Heart right ventricle (tissue), 16 donors: Measurements from ENCODE around the gene TTF2. TPM values are rescaled to one million over a fixed set of nuclear protein-coding genes. Genes with fewer than 3 reads are reported as not detected.

Experiments
- ATAC-seq, 8 donors: fragments of 200-7000 bp; cut with Tn5 transposase; one replicate each; pipeline ENCODE4 v1.9.1; 2020; ENCODE audit warnings: mild to moderate bottlenecking in 8 of 8, moderate library complexity in 8 of 8, moderate number of reproducible peaks in 1 of 8
- DNase-seq, 2 donors: peaks; one replicate each; pipeline ENCODE4 v3.0.0-alpha.2; 2020
- H3K27ac ChIP-seq, 10 donors: fragments of 200-600 bp; sonication (generic) in 2 of 10; one replicate each; pipeline versions ENCODE4 v1.5.0 to v1.8.0; 2020 to 2022; ENCODE audit warnings: mild to moderate bottlenecking in 3 of 10
- H3K27me3 ChIP-seq, 7 donors: fragments of 200-600 bp; one replicate each; pipeline ENCODE4 v1.8.0; 2021 to 2022; ENCODE audit warnings: mild to moderate bottlenecking in 2 of 7
- H3K36me3 ChIP-seq, 9 donors: fragments of 200-600 bp; sonication (generic) in 1 of 9; one replicate each; pipeline versions ENCODE4 v1.5.0 to v1.8.0; 2020 to 2022; ENCODE audit warnings: mild to moderate bottlenecking in 2 of 9
- H3K4me1 ChIP-seq, 9 donors: fragments of 200-600 bp; sonication (generic) in 1 of 9; one replicate each; pipeline versions ENCODE4 v1.5.0 to v1.8.0; 2020 to 2022; ENCODE audit warnings: mild to moderate bottlenecking in 4 of 9
- H3K4me3 ChIP-seq, 10 donors: fragments of 200-600 bp; sonication (generic) in 2 of 10; one replicate each; pipeline versions ENCODE4 v1.5.0 to v1.8.0; 2020 to 2022; ENCODE audit warnings: mild to moderate bottlenecking in 7 of 10, moderate library complexity in 2 of 10
- H3K9me3 ChIP-seq, 11 donors: fragments of 200-600 bp in 10 of 11; sonication (generic) in 2 of 11; one replicate each; pipeline versions ENCODE4 v1.5.0 to v1.8.0; 2013 to 2022; ENCODE audit warnings: mild to moderate bottlenecking in 2 of 11, control low read depth in 1 of 11, moderate library complexity in 1 of 11
- CTCF ChIP-seq, 9 donors: fragments of 200-600 bp; sonication (generic) in 2 of 9; IDR thresholded peaks; one replicate each; pipeline versions ENCODE4 v1.5.0 to v1.8.0; 2021 to 2022; ENCODE audit warnings: antibody characterized with exemption in 9 of 9, mild to moderate bottlenecking in 5 of 9, moderate library complexity in 1 of 9
- WGBS, 2 donors: extraction: QIAGEN DNeasy Blood & Tissue Kit; methylation state at CpG; one replicate each; pipeline ENCODE4 v1.1.7; 2013; ENCODE audit warnings: inconsistent platforms in 1 of 2; 5-methylcytosine and 5-hydroxymethylcytosine counted together
- intact Hi-C, 10 donors: fragments of 100-400 bp; cut with DNase I; formaldehyde crosslinking; loops; one replicate each; pipeline versions ENCODE4 v1.11.1 to v1.14.2; 2022
- polyA plus RNA-seq, 2 donors: library from polyadenylated mRNA; stranded (reverse); fragments of 200-250 nt; gene quantifications; one replicate each; pipeline ENCODE4 v1.2.3, GENCODE V29; 2013
- total RNA-seq, 10 donors: library from RNA; stranded (reverse); fragmentation: NEBNext Ultra II Directional in 3 of 10; extraction: Animal tissue kit (Norgen Biotek cat#: 25700) in 3 of 10; gene quantifications; one replicate each; pipeline versions ENCODE4 v1.2.1 to v1.2.4, GENCODE V29; 2021 to 2023
- donor health status: Arrhythmogenic right ventricular cardiomyopathy.
- donor health status: ischemic (EF 13 %, LVEDD 7.1; RV severe dilation, severe dysfunction).
- donor health status: healthy with polysubstance abuse.
- donor health status: DM: no; HTN: yes; CAD: no.
- donor health status: DM: no; HTN: no; CAD: no.
- donor health status: ischemic (EF 25% LVEDD 6.9; RV normal size, moderate dysfunction).
- donor health status: ischemic (EF 25% LVEDD 5.7; RV mildly dilated, moderate dysfunction).
- donor health status: healthy.
- donor health status: DM: yes; HTN: yes; CAD: no.
- donor health status: Ischemic cardiomyopathy.
- donor health status: ischemic (EF 35%, LVEDD 5.7; RV mildly dilated, moderate dysfunction).
- donor health status: nonischemic (EF 11% LVEDD 7.7; RV severe dilation, severe dysfunction).
- donor health status: DM: yes; HTN: yes; CAD: no.
- donor health status: PGD.
- donor health status: ischemic (EF 29% LVEDD 5.4; RV normal size, mild dysfunction).
- donor health status: nonischemic (EF 23%, LVEDD 6.1; RV moderate dilation, normal function).

Gene TTF2
- total and polyA plus RNA-seq, 12 donors, result 2.0 to 19.0 (median 9.5) TPM

GRCh38 chr1:117049857-117050256, 10.3 kb upstream of the TTF2 start:
- no peak for TF ChIP-seq CTCF (IDR thresholded peaks at IDR 0.05)
- intact Hi-C loops, result loop anchor here in 9 of 10 donors (5.0 to 10.0 kb wide), 7 partner anchors 65 to 478 kb away; partner anchors contain the start of gene CD58 (in 7 of the 9)
- no peaks in the 10 kb centered on the region for H3K36me3 ChIP-seq
- H3K27me3 ChIP-seq, result no peaks in the 10 kb centered on the region
- ATAC-seq (peak in 5 of 8 donors; percentile 37 to 58 (median 50)), DNase-seq (no peak)
- H3K27ac ChIP-seq, result peak overlapping the region in 1 of 10 donors; percentile 65
- H3K4me1 ChIP-seq, result peaks cover 0 to 38% (median 0%) of the 10 kb centered on the region in 9 donors
- WGBS, 2 donors, result 87 to 89% methylated on average over 5 of the region's 5 CpGs
- H3K4me3 ChIP-seq, result no peak overlapping the region
- no peaks in the 10 kb centered on the region for H3K9me3 ChIP-seq

- Histone ChIP-seq H3K4me3 (peak overlapping the region in 4 of 10 donors; percentile 7 to 27 (median 17)), H3K4me1 (peaks cover 0 to 38% (median 0%) of the 10 kb centered on the region in 9 donors), H3K27ac (peak overlapping the region in 3 of 10 donors; percentile 55 to 75 (median 63)), H3K9me3 (no peaks in the 10 kb centered on the region), H3K27me3 (no peaks in the 10 kb centered on the region), H3K36me3 (no peaks in the 10 kb centered on the region)
- intact Hi-C loops, result loop anchor here in 9 of 10 donors (2.0 to 10.0 kb wide), 7 partner anchors 137 to 479 kb away; partner anchors contain the start of gene CD58 (in 7 of the 9)
- ATAC-seq (peak in 3 of 8 donors; percentile 35 to 50 (median 50)), DNase-seq (no peak)
- 41 to 53% methylated on average over 8 of the region's 8 CpGs for WGBS, 2 donors
- TF ChIP-seq CTCF (IDR thresholded peaks at IDR 0.05), result no peak
Observed at GRCh38 chr1:117051224-117052064, 8.7 kb upstream of the TTF2 start.

GRCh38 chr1:117054068-117054467, 6.1 kb upstream of the TTF2 start:
- no peak overlapping the region for H3K4me3 ChIP-seq
- ATAC-seq (no peak), DNase-seq (no peak)
- H3K27ac ChIP-seq, result no peak overlapping the region
- H3K27me3 ChIP-seq, result no peaks in the 10 kb centered on the region
- no peak for TF ChIP-seq CTCF (IDR thresholded peaks at IDR 0.05)
- H3K36me3 ChIP-seq, result no peaks in the 10 kb centered on the region
- H3K4me1 ChIP-seq, result peaks cover 0 to 37% (median 4%) of the 10 kb centered on the region in 9 donors
- no peaks in the 10 kb centered on the region for H3K9me3 ChIP-seq
- intact Hi-C loops, result loop anchor here (2.0 to 10.0 kb wide), 8 partner anchors 139 to 482 kb away; partner anchors contain the start of gene CD58 (in 7 of the 10)

GRCh38 chr1:117058810-117059209, 1.3 kb upstream of the TTF2 start:
- no peak for ATAC-seq
- intact Hi-C loops, result loop anchor here in 9 of 10 donors (1.0 to 10.0 kb wide), 8 partner anchors 144 to 488 kb away; partner anchors contain the start of gene CD58 (in 8 of the 9)
- 49 to 58% methylated on average over 4 of the region's 4 CpGs for WGBS, 2 donors
- Histone ChIP-seq H3K27me3 (no peaks in the 10 kb centered on the region), H3K4me1 (peaks cover 0 to 25% (median 9%) of the 10 kb centered on the region in 9 donors), H3K27ac (peak overlapping the region in 1 of 10 donors; percentile 64), H3K4me3 (peak overlapping the region in 2 of 10 donors; percentile 73 to 81), H3K36me3 (peaks cover 0 to 16% (median 0%) of the 10 kb centered on the region in 9 donors), H3K9me3 (no peaks in the 10 kb centered on the region)
- no peak for TF ChIP-seq CTCF (IDR thresholded peaks at IDR 0.05)
- no peak for DNase-seq
